GM18858 (cell line): ENCODE data around the gene HOATZ.

Source experiments
- ATAC-seq: cut with Tn5 transposase; IDR thresholded peaks from one replicate; pipeline ENCODE4 v1.9.1; 2021; ENCODE audit not compliant: unreplicated experiment

The HOATZ gene

GRCh38 chr11:111514216-111515031 is at the start of gene HOATZ:
HOATZ (plus strand) TSS chr11:111514778; CDS start chr11:111514785, 7 bp downstream.
- no peak for ATAC-seq

DNA sequence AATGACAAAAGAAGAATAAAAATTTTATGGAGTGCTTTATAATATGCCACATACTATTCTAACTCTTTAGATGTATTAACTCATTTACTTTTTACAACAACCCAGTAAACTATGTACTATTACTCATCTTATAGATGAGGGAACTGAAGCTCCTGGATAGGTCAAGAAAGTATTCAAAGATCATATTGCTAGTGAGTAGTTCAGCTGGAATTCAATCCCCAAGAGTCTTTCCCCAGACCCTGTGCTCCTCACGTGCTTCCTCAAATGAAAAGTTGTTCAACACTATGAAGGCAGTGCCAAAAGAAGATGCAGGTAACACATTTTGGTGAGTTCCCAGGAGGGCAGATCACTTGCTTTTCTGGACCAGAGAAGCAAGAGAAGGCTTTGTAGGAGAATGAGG is 49.2 kb upstream of the HOATZ start:
- no peak for ATAC-seq

GRCh38 chr11:111466615-111467014 is 48.0 kb upstream of the HOATZ start:
- ATAC-seq = no peak

DNA sequence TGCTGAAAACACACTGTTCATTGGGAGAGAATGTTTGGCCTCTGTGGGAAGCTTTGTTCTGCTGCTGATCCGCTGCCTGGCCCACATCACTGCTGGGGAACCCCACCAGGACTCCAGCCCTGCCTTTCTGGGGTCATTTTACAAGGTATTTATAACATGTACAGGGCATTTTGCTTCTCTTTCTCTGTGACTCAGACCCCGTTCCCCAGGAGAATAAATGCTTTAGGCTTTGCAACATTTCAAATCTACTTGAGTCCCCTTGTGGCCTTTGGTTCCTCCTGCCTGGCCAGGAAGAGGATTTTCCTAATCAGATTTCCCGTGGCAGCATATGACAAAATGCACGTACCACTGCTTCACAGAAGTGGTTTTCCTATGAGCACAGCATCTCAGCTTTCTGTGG is 45.4 kb upstream of the HOATZ start:
- ATAC-seq = no peak

DNA sequence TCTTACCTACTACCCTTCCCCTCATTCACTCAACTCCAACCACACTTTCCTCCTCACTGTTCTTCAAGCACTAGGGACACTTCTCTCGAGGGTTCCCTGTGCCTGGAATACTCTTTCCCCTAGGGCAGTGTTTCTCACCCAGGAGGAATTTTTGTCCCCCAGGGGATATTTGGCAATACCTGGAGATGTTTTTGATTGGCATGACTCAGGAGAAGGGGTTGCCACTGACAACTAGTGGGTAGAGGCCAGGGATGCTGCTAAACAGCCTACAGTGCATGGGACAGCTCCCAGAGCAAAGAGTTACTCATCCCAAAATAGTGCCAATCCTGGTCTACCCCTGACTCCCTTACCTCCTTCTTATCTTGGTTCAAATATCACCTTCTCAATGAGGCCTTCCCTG is 42.4 kb upstream of the HOATZ start:
- no peak for ATAC-seq

DNA sequence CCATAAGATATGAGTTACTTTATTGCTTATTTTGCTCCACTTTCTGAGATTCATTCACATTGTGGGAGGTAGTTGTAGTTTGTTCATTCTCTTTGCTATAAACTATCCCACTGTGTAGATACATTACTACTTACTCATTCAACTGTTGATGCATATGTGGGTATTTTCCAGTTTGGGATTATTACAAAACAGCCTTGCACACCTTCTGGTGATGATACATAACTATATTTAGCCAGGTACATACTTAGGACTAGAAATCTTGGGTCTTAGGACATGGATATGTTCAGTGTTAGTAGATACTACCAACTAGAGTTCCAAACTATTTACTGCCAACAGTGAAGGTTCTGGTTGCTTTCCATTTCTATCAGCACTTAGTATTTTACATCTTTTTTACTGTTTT is 40.1 kb upstream of the HOATZ start:
- ATAC-seq = no peak

DNA sequence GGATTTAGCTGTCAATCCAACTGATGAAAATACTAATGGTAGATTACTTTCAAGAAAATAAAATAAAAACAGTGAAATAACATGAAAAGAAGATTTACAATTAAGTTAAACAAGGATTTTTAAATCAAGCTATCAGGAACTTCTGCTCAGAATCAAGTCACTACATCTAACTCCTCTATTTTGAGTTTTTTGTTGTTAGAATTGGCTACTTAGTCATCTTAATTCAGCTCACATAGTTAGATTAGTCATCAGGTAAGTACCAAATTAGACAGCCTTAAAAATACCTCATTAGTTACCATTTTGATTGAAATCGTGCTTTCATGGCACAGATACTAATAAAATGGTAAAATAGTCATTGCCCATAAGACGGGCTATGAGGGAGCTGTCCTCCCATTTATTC is 38.2 kb upstream of the HOATZ start:
- no peak for ATAC-seq

- ATAC-seq = no peak
These were observed 37.6 kb upstream of the HOATZ start for GRCh38 chr11:111476956-111477355.

DNA sequence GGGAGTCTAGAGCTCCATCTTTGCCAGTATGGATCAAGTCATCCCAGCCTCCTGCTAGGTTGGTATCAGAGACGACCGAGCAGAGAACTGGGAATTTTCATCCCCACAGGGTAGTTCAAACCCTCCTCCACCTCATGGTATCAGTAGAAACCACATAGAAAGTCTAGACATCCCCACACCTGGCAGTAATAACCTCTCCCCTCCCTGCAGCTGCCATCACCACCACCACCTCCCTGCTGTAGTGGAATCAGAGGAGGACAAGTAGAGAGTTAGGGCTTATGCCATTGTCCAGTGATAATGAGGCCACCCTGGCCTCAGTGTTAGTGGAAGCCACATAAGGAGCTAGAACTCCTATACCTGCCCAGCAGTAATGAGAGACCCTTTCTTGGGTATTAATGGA is 36.7 kb upstream of the HOATZ start:
- no peak for ATAC-seq

DNA sequence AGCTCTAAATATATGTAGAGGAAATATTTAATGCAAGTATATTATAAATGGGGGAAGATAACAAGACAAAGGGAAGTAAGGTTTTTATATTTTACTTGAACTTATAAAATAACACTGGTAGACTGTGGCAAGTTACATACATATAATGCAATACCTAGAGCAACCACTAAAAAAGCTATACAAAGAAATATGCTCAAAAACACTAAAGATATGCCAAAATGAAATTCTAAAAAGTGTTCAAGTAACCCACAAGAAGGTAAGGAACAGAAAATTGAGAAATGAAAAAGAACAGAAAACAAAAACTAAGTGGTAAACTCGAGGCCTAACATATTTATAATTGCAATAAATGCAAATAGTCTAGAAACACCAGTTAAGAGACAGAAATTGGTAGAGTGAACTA is 34.9 kb upstream of the HOATZ start:
- ATAC-seq = no peak

DNA sequence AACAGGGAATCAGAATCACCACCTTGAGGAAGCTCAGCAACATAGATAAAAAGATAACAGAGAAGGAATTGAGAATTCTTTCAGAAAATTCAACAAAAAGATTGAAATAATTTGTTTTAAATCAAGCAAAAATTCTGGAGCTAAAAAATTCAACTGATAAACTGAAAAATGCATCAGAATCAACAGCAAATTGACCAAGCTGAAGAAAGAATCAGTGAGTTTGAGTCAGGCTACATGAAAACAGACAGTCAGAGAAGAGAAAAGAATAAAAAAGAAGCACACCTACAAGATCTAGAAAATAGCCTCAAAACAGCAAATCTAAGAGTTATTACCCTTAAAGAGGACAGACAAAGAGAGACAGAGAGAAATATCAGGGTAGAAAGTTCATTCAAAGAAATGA is 31.1 kb upstream of the HOATZ start:
- no peak for ATAC-seq

- ATAC-seq = no peak
These were observed 24.1 kb upstream of the HOATZ start for GRCh38 chr11:111490496-111490895.

- no peak for ATAC-seq
These were observed 20.5 kb upstream of the HOATZ start for GRCh38 chr11:111494040-111494439.

- no peak for ATAC-seq
These were observed 15.1 kb upstream of the HOATZ start for GRCh38 chr11:111499483-111499882.

DNA sequence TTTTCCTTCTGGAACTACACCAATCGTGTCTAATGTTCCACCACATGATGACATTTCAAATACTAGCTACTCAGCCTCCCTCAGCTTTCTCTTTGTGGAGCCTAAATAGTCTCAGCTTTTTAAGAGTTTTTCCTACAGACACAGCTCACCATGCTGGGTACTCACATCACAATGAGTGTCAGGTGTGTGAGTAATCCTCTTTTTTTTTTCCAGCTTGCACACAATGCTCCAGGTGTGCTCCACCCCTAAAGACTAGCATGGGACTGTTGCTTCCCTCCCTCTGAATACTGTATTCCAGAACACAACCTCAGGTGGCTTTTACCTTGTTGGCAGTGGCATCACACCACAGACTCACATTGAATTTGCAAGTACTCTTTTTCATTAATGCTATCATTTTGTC is 14.1 kb upstream of the HOATZ start:
- ATAC-seq = no peak

GRCh38 chr11:111502611-111503010 is 12.0 kb upstream of the HOATZ start:
- no peak for ATAC-seq

- ATAC-seq = no peak
These were observed 4.3 kb upstream of the HOATZ start for GRCh38 chr11:111510311-111510710.

GRCh38 chr11:111512296-111513239 is 2.0 kb upstream of the HOATZ start, which contains the start of gene BTG4:
BTG4 (minus strand) TSS chr11:111512386; CDS start chr11:111498776, 13,610 bp downstream.
- no peak for ATAC-seq

DNA sequence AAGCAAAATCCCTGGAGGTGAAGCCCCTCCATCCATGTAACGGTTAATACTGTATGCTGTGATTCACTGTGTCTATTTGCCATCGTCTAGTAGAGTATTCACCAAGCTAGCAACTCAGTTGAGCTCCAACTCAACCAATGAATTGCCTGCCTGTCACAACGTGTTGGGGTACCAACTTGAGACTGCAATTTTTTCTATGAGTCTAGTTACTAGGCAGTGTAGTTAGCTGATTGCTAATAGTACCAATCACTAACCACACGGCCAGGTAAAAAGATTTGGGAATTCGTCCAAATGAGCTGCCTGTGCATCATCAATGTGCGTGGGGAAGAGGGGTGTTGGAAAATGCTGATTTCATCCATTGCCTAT is 1.4 kb upstream of the HOATZ start:
- ATAC-seq = no peak

DNA sequence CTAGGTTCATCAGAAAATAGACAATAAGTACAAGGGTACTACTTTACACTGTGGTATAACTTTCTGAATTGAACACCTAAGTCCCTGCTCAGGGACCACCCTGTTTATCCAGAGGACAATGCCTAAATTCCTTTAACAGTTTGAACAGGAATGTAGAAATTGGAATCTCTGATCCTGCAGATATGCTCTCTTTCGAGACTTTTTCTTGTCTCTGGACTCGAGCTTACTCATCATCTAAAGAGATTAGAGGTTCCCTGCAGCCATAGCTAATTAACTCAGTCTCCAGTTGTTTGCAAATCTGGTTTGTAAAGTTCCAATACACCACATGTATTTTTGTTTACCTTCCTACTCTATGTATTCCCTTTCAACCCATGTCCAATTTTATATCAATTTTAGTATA is 1.0 kb downstream of the HOATZ start:
- no peak for ATAC-seq

- no peak for ATAC-seq
These were observed 4.1 kb downstream of the HOATZ start for GRCh38 chr11:111518668-111519067.

DNA sequence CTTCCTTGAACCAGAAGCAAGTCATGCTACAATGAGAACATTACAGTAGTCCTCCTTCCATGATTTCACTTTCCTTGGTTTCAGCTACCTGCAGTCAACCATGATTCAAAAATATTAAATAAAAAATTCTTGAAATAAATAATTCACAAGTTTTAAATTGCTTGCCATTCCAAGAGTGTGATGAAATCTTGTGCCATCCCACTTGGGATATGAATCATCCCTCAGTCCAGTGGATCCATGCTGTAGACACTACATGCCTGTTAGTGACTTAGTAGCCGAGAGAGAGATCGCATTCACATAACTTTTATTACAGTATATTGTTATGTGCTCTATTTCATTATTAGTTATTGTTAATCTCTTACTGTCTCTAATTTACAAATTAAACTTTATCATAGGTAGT is 6.0 kb downstream of the HOATZ start:
- ATAC-seq = no peak
